Astrocyte (in vitro differentiated cells and primary cell): ENCODE data around the gene NAIF1. TPM values are rescaled to one million over a fixed set of nuclear protein-coding genes. Genes with fewer than 3 reads are reported as not detected.

ENCODE experiments used
- DNase-seq: peaks from one replicate; pipeline ENCODE4 v3.0.0-alpha.2; 2010; ENCODE audit warnings: low read depth
- FAIRE-seq: peaks from 2 replicates; lab custom pipeline; 2011; peaks lifted over from hg19 to GRCh38; lab: Jason Lieb, UNC
- H2AFZ ChIP-seq: 2 replicates; pipeline ENCODE4 v1.6.0; 2012; ENCODE audit warnings: low read depth, low read length, inconsistent platforms
- H3K27ac ChIP-seq: 2 replicates; pipeline ENCODE4 v1.5.1; 2011; ENCODE audit warnings: low read depth, low read length, inconsistent platforms
- H3K27me3 ChIP-seq: 2 replicates; pipeline ENCODE4 v1.6.0; 2011; ENCODE audit warnings: low read length, inconsistent platforms; ENCODE audit not compliant: insufficient read depth
- H3K36me3 ChIP-seq: 2 replicates; pipeline ENCODE4 v1.5.1; 2011; ENCODE audit warnings: low read length, inconsistent platforms; ENCODE audit not compliant: insufficient read depth
- H3K4me1 ChIP-seq: 2 replicates; pipeline ENCODE4 v1.5.1; 2011; ENCODE audit warnings: low read length, inconsistent platforms; ENCODE audit not compliant: insufficient read depth
- H3K4me2 ChIP-seq: 2 replicates; pipeline ENCODE4 v1.6.0; 2012; ENCODE audit warnings: low read length, inconsistent platforms
- H3K4me3 ChIP-seq: 2 replicates; pipeline ENCODE4 v1.5.1; 2011; ENCODE audit warnings: low read depth, mild to moderate bottlenecking, low read length, inconsistent platforms; ENCODE audit not compliant: insufficient read depth
- H3K79me2 ChIP-seq: 2 replicates; pipeline ENCODE4 v1.6.0; 2012; ENCODE audit warnings: mild to moderate bottlenecking, low read length, inconsistent platforms; ENCODE audit not compliant: insufficient read depth
- H3K9ac ChIP-seq: 2 replicates; pipeline ENCODE4 v1.6.0; 2012; ENCODE audit warnings: mild to moderate bottlenecking, low read length, inconsistent platforms
- H3K9me3 ChIP-seq: 2 replicates; pipeline ENCODE4 v1.5.1; 2012; ENCODE audit warnings: low read depth, mild to moderate bottlenecking, low read length, inconsistent platforms; ENCODE audit not compliant: insufficient read depth
- H4K20me1 ChIP-seq: 2 replicates; pipeline ENCODE4 v1.6.0; 2012; ENCODE audit warnings: low read length, inconsistent platforms; ENCODE audit not compliant: insufficient read depth
- H3K27ac Mint-ChIP-seq: one replicate; pipeline ENCODE4 v1.8.0; 2021; ENCODE audit warnings: mild to moderate bottlenecking, mixed read lengths; ENCODE audit not compliant: unreplicated experiment
- H3K27me3 Mint-ChIP-seq: one replicate; pipeline ENCODE4 v1.8.0; 2021; ENCODE audit warnings: low read depth, mixed read lengths; ENCODE audit not compliant: unreplicated experiment
- H3K36me3 Mint-ChIP-seq: one replicate; pipeline ENCODE4 v1.8.0; 2021; ENCODE audit warnings: low read depth, mixed read lengths; ENCODE audit not compliant: unreplicated experiment
- H3K4me1 Mint-ChIP-seq: one replicate; pipeline ENCODE4 v1.8.0; 2021; ENCODE audit warnings: low read depth, mixed read lengths; ENCODE audit not compliant: unreplicated experiment
- H3K4me3 Mint-ChIP-seq: one replicate; pipeline ENCODE4 v1.8.0; 2021; ENCODE audit warnings: mild to moderate bottlenecking, moderate library complexity, mixed read lengths; ENCODE audit not compliant: unreplicated experiment
- H3K9me3 Mint-ChIP-seq: one replicate; pipeline ENCODE4 v1.8.0; 2021; ENCODE audit warnings: mild to moderate bottlenecking, mixed read lengths; ENCODE audit not compliant: unreplicated experiment
- EZH2 ChIP-seq: IDR thresholded peaks from 2 replicates; pipeline ENCODE4 v1.6.1; 2012; ENCODE audit warnings: mild to moderate bottlenecking, low read length, inconsistent platforms; ENCODE audit not compliant: insufficient read depth
- total RNA-seq: library from RNA; stranded (reverse); gene quantifications from 2 replicates; pipeline ENCODE4 v1.2.1, GENCODE V29; 2021
- TF ChIP-seq, protein P1 (sequence below): IDR thresholded peaks from 2 replicates; pipeline ENCODE4 v1.5.1; 2011; ENCODE audit warnings: low read depth, mild to moderate bottlenecking, inconsistent platforms, low read length, moderate library complexity; ENCODE audit not compliant: insufficient read depth

The NAIF1 gene
- total RNA-seq, 1 donor from 2014 or later: 10.2 TPM

DNA sequence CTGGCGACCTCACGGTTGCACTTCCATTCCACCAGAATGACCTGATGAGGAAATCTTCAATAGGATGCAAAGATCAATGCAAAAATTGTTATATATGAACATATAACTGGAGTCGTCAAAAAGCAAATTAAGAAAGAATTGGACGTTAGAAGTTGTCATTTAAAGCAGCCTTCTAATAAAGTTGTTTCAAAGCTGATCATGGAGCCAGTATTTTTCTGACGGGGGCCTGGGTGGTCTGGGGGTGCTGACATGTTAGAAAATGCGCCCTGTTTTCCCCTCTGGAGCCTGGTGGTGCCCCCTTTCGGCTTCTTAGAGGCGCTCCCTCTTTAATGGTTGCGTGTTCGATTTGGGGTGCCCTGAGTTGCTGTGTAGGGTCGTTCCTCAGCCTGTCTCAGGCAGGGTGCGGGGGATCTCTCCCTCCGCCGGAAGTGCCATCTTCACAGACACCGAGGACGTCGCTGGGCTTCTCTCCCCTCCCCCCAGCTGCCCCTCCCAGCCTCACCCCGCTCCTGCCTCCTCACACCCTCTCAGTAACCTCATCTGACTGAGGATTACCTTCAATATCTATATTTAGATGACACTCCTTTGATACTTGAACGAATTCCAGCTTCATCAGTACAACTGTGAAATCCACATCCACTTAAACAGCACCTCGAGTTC lies 42.1 kb upstream of the NAIF1 start:
- Histone ChIP-seq H3K36me3 (peaks cover 23% of the 10 kb centered on the region), H3K27me3 (no peaks in the 10 kb centered on the region), H3K4me1 (no peaks in the 10 kb centered on the region), H3K79me2 (peaks cover 5% of the 10 kb centered on the region), H3K9ac (no peak overlapping the region), H3K9me3 (no peaks in the 10 kb centered on the region), H2AFZ (no peak overlapping the region), H3K27ac (no peak overlapping the region), H3K4me3 (no peak overlapping the region), H3K4me2 (no peak overlapping the region), H4K20me1 (peaks cover 26% of the 10 kb centered on the region)
- no peaks in the 10 kb centered on the region for H3K27me3 Mint-ChIP-seq
- TF ChIP-seq, protein P1, sequence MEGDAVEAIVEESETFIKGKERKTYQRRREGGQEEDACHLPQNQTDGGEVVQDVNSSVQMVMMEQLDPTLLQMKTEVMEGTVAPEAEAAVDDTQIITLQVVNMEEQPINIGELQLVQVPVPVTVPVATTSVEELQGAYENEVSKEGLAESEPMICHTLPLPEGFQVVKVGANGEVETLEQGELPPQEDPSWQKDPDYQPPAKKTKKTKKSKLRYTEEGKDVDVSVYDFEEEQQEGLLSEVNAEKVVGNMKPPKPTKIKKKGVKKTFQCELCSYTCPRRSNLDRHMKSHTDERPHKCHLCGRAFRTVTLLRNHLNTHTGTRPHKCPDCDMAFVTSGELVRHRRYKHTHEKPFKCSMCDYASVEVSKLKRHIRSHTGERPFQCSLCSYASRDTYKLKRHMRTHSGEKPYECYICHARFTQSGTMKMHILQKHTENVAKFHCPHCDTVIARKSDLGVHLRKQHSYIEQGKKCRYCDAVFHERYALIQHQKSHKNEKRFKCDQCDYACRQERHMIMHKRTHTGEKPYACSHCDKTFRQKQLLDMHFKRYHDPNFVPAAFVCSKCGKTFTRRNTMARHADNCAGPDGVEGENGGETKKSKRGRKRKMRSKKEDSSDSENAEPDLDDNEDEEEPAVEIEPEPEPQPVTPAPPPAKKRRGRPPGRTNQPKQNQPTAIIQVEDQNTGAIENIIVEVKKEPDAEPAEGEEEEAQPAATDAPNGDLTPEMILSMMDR: no peak
- TF ChIP-seq EZH2: no peak
- DNase-seq (no peak), FAIRE-seq (no peak)
- peaks cover 4% of the 10 kb centered on the region for H3K4me1 Mint-ChIP-seq
- H3K27ac Mint-ChIP-seq: no peak overlapping the region
- no peaks in the 10 kb centered on the region for H3K9me3 Mint-ChIP-seq
- peaks cover 17% of the 10 kb centered on the region for H3K36me3 Mint-ChIP-seq
- no peak overlapping the region for H3K4me3 Mint-ChIP-seq

DNA sequence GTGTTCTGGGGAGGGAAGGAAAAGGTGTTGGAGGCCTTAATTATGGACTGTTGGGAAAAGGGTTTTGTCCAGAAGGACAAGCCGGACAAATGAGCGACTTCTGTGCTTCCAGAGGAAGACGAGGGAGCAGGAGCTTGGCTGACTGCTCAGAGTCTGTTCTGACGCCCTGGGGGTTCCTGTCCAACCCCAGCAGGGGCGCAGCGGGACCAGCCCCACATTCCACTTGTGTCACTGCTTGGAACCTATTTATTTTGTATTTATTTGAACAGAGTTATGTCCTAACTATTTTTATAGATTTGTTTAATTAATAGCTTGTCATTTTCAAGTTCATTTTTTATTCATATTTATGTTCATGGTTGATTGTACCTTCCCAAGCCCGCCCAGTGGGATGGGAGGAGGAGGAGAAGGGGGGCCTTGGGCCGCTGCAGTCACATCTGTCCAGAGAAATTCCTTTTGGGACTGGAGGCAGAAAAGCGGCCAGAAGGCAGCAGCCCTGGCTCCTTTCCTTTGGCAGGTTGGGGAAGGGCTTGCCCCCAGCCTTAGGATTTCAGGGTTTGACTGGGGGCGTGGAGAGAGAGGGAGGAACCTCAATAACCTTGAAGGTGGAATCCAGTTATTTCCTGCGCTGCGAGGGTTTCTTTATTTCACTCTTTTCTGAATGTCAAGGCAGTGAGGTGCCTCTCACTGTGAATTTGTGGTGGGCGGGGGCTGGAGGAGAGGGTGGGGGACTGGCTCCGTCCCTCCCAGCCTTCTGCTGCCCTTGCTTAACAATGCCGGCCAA lies 41.3 kb upstream of the NAIF1 start:
- no peaks in the 10 kb centered on the region for H3K9me3 ChIP-seq
- H3K4me1 ChIP-seq: peaks cover 4% of the 10 kb centered on the region
- no peak overlapping the region for H3K4me2 ChIP-seq
- H3K9me3 Mint-ChIP-seq: no peaks in the 10 kb centered on the region
- H3K27ac ChIP-seq: no peak overlapping the region
- peaks cover 4% of the 10 kb centered on the region for H3K4me1 Mint-ChIP-seq
- H3K27me3 ChIP-seq: no peaks in the 10 kb centered on the region
- H2AFZ ChIP-seq: no peak overlapping the region
- H3K4me3 Mint-ChIP-seq: no peak overlapping the region
- no peaks in the 10 kb centered on the region for H3K27me3 Mint-ChIP-seq
- H3K9ac ChIP-seq: no peak overlapping the region
- no peak for DNase-seq
- H3K36me3 Mint-ChIP-seq: peaks cover 18% of the 10 kb centered on the region
- no peak for FAIRE-seq
- H3K79me2 ChIP-seq: peaks cover 8% of the 10 kb centered on the region
- no peak overlapping the region for H3K4me3 ChIP-seq
- peaks cover 30% of the 10 kb centered on the region for H4K20me1 ChIP-seq
- TF ChIP-seq, protein P1: no peak
- TF ChIP-seq EZH2: no peak
- H3K27ac Mint-ChIP-seq: no peak overlapping the region
- H3K36me3 ChIP-seq: peaks cover 26% of the 10 kb centered on the region
